ENCODE measurements around the gene CDIP1.

DNA sequence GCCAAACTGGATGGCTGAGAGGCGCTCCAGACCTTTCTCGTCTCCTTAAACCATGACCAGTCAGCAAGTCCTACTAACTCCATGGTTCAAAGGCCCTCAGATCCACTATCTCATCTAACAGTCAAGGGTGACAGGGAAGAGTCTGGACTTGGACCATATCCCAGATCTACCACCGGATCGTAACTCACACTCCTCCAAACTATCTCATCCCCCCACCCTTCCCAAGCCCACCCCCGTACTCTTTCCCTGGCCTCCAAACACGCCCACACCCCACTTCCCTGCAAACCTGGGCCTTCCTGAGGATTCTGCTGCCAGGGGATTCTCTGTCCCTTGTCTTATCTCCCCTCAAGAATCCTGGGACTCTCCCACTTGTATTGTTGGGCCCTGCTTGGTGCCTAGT is 5.1 kb downstream of the CDIP1 start:
- TF ChIP-seq, protein P1, sequence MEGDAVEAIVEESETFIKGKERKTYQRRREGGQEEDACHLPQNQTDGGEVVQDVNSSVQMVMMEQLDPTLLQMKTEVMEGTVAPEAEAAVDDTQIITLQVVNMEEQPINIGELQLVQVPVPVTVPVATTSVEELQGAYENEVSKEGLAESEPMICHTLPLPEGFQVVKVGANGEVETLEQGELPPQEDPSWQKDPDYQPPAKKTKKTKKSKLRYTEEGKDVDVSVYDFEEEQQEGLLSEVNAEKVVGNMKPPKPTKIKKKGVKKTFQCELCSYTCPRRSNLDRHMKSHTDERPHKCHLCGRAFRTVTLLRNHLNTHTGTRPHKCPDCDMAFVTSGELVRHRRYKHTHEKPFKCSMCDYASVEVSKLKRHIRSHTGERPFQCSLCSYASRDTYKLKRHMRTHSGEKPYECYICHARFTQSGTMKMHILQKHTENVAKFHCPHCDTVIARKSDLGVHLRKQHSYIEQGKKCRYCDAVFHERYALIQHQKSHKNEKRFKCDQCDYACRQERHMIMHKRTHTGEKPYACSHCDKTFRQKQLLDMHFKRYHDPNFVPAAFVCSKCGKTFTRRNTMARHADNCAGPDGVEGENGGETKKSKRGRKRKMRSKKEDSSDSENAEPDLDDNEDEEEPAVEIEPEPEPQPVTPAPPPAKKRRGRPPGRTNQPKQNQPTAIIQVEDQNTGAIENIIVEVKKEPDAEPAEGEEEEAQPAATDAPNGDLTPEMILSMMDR (conservative IDR thresholded peaks at IDR 0.05; ENCODE audit: low read depth in 2 of 2) = no peak
- TF ChIP-seq CREB1 (CRISPR knock-in tag; IDR thresholded peaks at IDR 0.05; ENCODE audit: low read depth) (no peak), POLR2AphosphoS5 (IDR thresholded peaks at IDR 0.05; ENCODE audit: low read depth) (no peak)
